ENCODE data around the gene SAG. TPM values are rescaled to one million over a fixed set of nuclear protein-coding genes. Genes with fewer than 3 reads are reported as not detected.
"Not testable (repeated sequence)": the region's sequence is repeated elsewhere in the genome, so short reads cannot be mapped to it uniquely, and the experiment has no call there.

The SAG gene
- total RNA-seq, 1 experiment from 2014 or later: not detected

DNA sequence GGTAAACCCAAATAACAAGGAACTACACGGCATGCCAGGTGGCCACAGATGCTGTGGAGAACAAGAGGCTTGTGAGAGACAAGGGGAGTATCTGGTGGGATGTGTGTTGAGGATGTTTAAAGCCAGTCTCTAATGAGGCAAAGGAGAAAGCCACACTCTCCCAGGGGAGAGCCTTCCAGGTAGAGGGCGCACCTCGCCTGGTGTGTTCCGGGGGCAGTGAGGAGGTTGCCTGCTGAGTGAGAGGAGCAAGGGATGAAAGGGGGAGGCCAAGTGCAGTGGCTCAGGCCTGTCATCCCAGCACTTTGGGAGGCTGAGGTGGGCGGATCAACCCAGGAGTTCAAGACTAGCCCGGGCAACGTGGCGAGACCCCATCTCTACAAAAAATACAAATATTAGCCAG is 16.2 kb downstream of the SAG start:
- in situ Hi-C loops (cut with HindIII; ENCODE audit: low sequenced_read_pairs): no loop called here

DNA sequence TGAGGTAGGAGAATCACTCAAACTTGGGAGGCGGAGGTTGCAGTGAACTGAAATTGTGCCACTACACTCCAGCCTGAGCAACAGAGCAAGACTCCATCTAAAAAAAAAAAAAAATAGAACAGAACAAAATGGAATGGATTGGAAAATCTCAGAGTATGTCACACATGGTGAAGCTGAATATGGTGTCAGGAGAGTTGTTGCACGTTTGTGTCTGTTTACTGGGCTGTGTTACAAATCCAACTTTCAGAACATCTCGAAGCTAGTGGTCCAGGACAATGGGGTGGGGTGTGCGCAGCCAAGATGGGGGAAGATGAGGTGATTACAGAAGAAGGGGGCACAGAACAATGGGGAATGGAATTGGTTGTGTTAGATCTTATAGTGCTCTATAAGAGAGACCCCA is 17.6 kb downstream of the SAG start:
- no peak for DNase-seq (ENCODE audit: low spot score)
- in situ Hi-C loops (cut with HindIII; ENCODE audit: low sequenced_read_pairs): no loop called here

More for the DNA sequence above, 16.2 kb downstream of the SAG start:
- DNase-seq (ENCODE audit: low spot score): no peak

DNA sequence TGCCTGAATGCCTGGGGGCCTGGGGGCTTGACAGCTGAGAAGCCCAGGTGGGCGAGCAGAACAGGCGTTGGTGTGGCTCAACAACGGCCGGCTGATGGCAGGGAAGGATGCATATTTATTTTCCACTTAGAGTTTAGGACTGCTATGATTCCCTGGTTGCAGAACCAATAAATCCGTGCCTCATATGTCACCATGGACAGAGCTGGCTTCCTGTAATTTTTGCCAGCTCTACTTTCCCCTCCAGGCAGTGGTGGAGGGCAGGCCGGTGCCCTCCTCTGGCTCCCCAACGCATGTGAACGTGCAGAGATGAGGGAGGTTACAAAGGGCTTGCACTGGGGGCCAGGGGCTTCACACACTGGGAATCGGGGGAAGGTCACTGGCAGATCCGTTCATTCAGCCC is 18.2 kb downstream of the SAG start:
- DNase-seq (ENCODE audit: low spot score): no peak
- in situ Hi-C loops (cut with HindIII; ENCODE audit: low sequenced_read_pairs): no loop called here

DNA sequence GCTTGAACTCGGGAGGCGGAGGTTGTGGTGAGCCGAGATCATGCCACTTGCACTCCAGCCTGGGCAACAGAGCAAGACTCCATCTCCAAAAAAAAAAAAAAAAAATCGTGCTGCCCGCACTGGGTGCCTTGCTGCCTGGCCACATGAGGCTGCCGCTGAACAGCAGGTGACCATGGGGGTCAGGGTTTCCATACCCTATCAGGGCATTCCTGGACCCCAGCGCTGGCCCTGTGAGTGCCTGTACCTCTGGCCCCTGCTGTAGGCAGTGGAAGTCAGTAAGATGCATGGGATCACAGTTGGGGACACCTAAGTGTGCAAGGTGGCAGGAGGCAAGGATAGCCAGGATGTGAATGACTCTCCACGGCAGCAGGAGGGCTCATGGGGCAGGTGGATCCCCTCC is 18.9 kb downstream of the SAG start:
- in situ Hi-C loops (cut with HindIII; ENCODE audit: low sequenced_read_pairs): no loop called here
- no peak for DNase-seq (ENCODE audit: low spot score)

DNA sequence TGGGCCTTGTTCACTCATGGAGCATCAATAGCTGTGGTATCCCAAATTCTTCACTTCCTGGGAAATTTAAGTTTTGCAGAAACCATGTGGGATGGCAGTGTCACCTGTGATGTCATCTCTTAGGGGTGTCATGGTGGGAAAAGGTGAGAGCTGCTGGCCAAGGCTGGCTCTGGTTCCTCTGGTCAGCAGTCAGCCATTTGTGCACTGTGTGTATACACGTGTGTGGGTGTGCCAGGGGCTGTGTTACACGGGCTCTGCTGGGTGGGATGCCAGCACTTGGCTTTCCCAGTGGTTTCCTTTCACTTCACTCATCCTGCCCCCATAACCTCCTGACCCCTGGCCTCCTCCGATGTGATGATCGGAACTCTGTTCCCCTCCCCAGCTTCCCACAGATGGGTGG is 21.3 kb downstream of the SAG start:
- in situ Hi-C loops (cut with HindIII; ENCODE audit: low sequenced_read_pairs): no loop called here
- no peak for DNase-seq (ENCODE audit: low spot score)

DNA sequence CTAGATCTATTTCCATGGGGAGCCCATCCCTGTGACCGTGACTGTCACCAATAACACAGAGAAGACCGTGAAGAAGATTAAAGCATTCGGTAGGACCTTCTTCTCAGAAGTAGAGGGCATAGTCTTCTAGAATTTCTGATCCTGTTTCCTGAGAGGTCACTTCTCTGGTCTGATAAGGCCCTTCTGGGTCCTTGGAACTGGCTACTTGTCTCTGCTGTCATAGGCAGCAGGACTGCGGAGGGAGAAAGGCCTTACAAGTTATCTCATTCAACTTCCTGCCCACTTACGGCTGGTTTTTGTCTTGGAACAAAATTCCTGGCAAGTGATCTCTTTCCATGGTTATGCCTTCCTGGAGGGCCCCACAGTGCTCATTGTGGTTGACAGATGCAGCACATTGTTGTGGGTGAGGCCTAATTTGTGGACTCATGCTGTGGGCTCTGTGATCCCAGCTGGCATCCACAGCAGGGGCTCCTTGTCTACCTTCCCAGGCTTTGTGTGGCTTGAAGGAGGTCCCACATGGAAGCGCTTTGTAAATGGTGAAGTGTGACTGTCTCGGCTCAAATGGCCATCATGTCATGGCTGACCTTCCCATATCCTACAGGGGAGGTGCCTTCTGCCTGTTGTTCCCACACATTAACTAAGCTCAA is 22.0 kb downstream of the SAG start:
- in situ Hi-C loops (cut with HindIII; ENCODE audit: low sequenced_read_pairs): no loop called here
- DNase-seq (ENCODE audit: low spot score): no peak

DNA sequence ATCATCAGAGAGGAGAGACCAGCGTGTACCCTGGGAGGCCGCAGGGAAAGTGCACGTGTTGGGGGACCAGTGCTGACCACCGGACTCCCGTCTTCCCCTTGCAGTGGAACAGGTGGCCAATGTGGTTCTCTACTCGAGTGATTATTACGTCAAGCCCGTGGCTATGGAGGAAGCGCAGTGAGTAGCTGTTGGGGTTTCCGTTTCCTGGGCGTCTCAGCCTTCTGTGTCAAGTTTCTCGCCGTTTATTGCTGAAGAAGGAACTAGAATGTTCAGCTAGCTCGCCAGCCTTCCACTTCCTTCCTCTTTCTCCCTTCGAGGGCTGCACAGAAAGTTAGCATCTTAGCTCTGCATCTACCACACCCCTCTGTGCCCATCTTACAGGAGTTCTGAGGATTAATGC is 23.9 kb downstream of the SAG start:
- in situ Hi-C loops (cut with HindIII; ENCODE audit: low sequenced_read_pairs): no loop called here
- DNase-seq (ENCODE audit: low spot score): no peak

DNA sequence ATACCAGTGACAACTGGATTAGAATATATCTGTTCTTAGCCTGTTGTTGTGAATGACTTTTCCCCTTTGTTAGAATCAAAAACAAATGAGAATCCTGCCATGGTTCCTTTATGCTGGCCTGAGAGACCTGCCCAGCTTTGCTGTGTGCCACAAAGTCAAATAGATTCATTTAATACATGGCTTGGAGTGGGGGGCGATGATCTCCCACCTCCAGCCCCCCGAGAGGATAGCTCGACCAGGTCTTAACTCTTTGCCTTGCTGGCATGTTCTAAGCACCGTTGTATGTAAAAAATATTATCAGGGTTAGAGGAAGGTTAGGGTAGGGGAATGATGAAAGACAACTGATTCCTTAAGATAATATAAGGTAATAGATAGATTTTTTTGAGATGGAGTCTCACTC is 24.5 kb downstream of the SAG start:
- DNase-seq (ENCODE audit: low spot score): no peak
- in situ Hi-C loops (cut with HindIII; ENCODE audit: low sequenced_read_pairs): no loop called here

DNA sequence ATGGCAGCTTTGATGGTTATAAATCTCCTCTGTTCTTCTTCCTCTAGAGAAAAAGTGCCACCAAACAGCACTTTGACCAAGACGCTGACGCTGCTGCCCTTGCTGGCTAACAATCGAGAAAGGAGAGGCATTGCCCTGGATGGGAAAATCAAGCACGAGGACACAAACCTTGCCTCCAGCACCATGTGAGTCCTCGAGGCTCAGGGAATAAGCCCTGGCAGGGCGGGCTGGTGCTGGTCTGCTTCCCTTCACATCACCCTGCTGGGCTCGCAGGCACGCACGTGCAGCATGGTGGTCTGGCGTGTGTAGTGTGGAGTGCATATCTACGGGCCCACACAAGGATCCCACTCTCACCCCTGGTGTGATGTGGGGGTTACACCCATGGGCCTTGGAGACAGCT is 27.3 kb downstream of the SAG start:
- DNase-seq (ENCODE audit: low spot score): no peak
- in situ Hi-C loops (cut with HindIII; ENCODE audit: low sequenced_read_pairs): no loop called here

DNA sequence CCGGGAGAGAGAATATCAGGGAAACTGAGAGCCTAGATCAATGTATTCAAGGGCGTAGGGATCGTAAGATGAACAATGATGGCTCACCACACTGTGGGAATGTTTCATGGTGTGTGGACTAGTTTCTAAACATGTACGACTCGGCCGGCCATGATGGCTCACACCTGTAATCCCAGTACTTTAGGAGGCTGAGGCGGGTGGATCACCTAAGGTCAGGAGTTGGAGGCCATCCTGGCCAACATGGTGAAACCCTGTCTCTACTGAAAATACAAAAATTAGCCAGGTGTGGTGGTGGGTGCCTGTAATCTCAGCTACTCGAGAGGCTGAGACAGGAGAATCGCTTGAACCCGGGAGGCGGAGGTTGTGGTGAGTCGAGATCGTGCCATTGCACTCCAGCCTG is 28.5 kb downstream of the SAG start:
- DNase-seq (ENCODE audit: low spot score); in situ Hi-C loops (cut with HindIII; ENCODE audit: low sequenced_read_pairs): not testable (repeated sequence)

DNA sequence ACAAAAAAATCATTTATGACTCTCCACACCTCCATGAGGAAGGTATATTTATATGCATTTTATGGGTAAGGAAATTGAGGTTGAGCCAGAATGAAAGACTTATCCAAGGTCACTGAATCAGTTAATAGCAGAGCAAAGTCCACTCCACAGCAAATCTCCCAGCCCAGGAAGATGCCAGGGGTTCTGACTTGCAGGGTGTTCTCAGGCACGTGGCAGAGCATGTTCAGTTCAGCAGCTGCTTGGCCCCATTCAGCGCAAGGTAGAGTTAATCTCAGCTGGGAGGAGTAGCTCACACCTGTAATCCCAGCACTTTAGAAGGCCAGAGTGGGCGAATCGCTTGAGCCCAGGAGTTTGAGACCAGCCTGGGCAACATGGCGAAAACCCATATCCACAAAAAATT is 28.9 kb downstream of the SAG start:
- DNase-seq (ENCODE audit: low spot score): no peak
- in situ Hi-C loops (cut with HindIII; ENCODE audit: low sequenced_read_pairs): no loop called here

DNA sequence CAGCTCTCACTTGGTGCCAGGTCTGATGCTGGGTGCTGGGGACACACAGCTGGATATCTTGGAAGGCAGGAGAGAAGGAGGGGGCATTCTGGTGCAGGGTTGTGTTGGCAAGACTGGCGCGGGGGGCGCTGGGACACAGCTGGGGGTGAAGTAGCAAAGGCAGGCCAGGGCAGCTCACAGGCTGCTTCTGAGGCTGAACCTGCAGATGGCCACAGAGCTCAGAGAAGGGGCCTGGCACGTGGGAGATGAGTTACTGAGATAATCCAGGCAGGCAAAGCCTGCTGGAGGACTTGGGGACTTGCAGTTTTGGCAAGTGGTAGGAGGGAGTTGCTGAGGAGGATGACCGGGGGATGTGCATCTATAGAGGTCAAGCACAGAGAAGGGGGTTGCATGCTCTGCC is 30.4 kb downstream of the SAG start:
- no peak for DNase-seq (ENCODE audit: low spot score)
- in situ Hi-C loops (cut with HindIII; ENCODE audit: low sequenced_read_pairs): no loop called here

DNA sequence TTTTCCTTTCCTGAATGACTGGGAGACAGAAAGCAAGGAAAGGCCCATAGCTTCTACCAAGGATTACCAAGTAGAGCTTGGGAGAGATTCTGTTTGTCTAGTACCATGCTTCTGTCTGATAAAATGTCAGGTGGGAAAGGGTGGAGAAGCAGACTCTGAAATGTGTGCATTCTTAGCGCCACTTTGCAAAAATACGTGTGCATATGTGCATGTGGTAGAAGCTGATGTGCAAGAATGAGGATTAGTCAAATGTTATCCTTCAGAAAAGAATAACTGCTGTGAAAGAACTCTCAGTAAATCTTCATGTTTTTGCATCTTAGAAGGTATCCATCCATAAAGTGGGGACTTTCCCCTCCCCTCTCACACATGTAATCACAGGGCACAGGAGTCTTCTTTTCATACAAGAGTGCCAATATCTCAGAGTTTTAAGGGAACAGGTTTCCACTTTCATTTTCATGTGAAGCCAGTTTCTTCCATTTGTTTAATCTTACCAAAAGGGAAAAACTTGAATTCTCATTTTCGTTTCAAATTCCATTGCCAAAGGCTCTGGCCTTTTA is 31.3 kb downstream of the SAG start:
- DNase-seq (ENCODE audit: low spot score): no peak
- in situ Hi-C loops (cut with HindIII; ENCODE audit: low sequenced_read_pairs): no loop called here

DNA sequence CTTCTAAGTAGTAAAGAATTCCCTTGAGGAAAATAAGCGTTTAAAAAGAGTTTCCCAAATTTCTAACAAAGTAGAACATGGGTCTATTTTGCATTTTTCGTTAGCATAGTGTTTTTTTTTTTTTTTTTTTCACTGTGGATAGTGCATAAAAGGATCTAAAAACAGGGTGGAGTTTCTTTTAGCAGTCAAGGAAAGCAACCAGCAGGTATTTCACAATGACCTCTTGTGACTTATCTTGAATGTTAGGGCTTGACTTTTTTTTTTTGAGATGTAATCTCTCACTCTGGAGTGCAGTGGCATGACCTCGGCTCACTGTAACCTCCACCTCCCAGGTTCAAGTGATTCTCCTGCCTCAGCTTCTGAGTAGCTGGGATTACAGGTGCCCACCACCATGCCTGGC is 31.8 kb downstream of the SAG start:
- in situ Hi-C loops (cut with HindIII; ENCODE audit: low sequenced_read_pairs): no loop called here
- DNase-seq (ENCODE audit: low spot score): no peak

DNA sequence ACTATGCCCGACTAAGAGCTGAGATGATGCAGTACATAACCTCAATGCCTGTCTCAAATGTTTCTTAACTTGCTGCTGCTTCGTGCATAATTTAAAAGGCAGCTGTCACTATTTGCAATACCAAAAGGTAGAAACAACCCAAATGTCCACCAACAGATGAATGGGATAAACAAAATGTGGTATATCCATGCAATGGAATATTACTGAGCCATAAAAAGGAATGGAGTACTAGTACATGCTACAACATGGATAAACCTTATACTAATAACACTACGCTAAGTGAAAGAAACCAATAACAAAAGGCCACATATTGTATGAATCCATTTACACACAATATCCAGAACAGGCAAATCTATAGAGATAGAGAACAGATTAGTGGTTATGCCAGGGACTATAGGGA is 33.7 kb downstream of the SAG start:
- in situ Hi-C loops (cut with HindIII; ENCODE audit: low sequenced_read_pairs): no loop called here
- no peak for DNase-seq (ENCODE audit: low spot score)

DNA sequence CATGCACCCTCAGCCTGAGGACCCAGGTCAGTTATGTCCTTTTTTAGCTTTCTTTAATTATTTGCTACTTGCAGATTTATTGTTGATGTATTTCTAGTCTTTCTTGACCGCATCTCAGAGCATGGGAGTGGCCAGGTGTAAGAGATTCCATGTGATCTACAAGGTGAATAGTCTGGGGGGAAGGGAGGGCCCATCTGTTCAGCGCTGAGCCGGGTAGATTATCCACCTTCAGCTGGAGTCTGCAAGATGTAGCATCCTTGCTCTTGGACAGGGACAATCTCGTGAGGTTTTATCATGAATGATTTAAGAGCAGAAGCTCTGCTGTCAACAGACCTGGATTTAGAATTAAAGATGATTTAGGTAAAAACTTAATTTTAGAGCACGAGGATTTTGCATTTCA is 34.7 kb downstream of the SAG start:
- in situ Hi-C loops (cut with HindIII; ENCODE audit: low sequenced_read_pairs): no loop called here

DNA sequence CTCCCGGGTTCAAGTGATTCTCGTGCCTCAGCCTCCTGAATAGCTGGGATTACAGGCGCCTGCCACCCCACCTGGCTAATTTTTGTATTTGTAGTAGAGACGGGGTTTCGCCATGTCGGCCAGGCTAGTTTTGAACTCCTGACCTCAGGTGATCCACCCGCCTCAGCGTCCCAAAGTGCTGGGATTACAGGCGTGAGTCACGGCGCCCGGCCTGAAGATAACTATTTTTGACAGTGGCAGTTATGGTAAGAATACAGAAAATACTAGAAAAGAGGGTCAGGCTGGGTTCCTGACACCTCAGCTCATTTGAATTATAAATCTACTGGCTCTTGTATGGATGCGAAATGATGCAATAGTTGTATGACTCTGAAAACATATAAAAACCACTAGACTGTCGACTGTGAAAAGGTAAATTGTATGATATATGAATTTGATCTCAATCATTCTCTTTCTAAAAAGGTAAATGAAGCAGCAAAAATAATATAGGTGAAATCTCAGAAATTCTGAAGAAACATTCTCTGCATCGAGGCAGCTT is 35.6 kb downstream of the SAG start:
- in situ Hi-C loops (cut with HindIII; ENCODE audit: low sequenced_read_pairs): no loop called here
- no peak for DNase-seq (ENCODE audit: low spot score)

More for the DNA sequence above, 34.7 kb downstream of the SAG start:
- no peak for DNase-seq (ENCODE audit: low spot score)

DNA sequence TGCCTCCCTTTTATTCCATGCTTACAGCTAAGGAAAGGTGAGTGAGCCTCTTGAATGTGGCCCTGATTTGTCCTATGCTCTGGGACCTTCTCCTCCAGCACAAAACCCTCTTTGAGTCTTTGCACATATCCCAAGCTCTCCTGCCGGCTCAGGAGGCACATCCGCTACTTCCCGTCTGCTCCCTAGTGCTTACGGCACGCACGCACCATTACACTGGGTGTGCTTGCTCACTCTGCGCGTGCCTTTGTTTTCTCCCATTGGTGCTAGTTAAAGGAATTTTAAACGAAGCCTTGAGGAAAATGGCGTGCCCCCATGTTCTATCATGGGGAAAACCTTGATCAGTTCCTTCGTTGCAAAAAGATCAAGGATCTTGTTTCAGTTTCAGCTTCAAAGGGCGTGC is 38.8 kb downstream of the SAG start:
- in situ Hi-C loops (cut with HindIII; ENCODE audit: low sequenced_read_pairs): loop anchor here (5.0 kb wide), 1 partner anchor 54 kb away; no protein-coding TSS in a partner anchor
- no peak for DNase-seq (ENCODE audit: low spot score)

DNA sequence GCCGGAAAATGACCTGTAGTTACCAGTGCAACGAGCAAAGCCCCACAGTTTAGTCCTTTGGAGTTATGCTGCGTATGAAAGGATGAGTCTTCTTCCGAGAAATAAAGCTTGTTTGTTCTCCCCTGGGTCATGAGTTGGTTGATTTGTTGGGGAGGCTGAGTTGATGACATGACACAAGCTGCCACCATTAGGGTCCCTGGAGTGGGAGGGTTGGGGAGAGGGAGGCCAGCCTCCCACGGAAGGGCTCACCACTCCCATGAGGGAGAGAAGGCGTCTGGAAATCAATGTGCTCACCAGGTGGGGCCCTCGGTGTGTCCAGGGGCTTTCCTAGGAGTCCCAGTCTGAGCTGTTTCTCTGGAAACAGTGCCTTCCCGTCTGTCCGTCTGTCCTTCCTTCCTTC is 39.3 kb downstream of the SAG start:
- DNase-seq (ENCODE audit: low spot score): no peak
- in situ Hi-C loops (cut with HindIII; ENCODE audit: low sequenced_read_pairs): loop anchor here (5.0 kb wide), 1 partner anchor 55 kb away; no protein-coding TSS in a partner anchor

DNA sequence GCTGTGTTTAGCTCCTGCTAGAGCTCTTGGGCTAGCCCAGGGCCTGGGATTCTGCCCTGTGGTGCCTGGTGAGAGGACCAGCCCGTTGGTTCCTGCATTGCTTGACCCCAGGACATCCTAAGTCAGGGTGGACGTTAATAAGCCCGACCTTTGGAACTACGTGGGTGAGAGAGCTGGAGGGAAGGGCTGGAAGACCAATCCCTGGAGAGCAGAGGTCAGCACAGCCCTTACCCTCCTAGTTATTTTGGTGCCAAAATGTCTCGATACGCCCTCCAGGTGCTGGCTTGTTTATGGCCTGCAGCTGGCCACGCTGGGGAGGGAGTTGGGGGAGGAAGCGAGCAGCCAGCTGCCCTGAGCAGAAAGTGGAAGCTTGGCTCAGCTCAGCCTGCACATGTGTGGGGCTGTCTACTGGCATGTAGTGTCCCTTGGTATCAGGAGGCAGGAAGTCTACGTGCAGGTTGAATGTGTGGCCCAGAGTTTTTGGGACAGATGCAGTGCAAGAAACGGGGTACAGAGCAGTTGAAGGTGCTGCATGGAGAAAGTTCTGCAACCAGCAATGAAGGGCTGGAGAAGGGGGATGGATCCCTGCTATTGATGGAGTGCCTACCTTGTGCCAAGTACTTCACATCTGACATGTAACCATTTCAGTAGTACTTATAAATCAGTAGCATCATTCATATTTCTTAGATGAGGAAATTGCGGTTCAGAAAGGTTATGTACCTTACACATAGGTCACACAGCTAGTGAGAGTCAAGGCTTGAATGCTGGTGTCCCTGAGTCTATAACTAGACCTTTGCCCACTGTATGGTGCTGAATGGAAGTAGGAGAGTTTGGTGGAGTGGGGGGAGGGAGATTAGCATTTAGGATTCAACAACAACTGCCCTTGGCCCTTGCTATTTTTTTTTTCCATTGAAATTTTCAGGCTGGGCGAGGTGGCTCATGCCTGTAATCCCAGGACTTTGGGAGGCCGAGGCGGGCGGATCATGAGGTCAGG is 41.7 kb downstream of the SAG start:
- in situ Hi-C loops (cut with HindIII; ENCODE audit: low sequenced_read_pairs): loop anchor here (5.0 kb wide), 1 partner anchor 57 kb away; no protein-coding TSS in a partner anchor
- DNase-seq (ENCODE audit: low spot score): peak; percentile 25

Data from G401 (cell line).